HCT116 (cell line): ENCODE data around the gene ARHGEF10L. TPM values are rescaled to one million over a fixed set of nuclear protein-coding genes. Genes with fewer than 3 reads are reported as not detected.

Experiments
- ATAC-seq: fragments of 200-7000 bp; cut with Tn5 transposase; 2 replicates; pipeline ENCODE4 v1.9.1; 2020; ENCODE audit warnings: mild to moderate bottlenecking, moderate library complexity
- BruUV-seq: library from RNA; stranded (reverse); fragments of 400-500 nt; replicated peaks from 2 replicates; lab custom pipeline; 2021; lab: Mats Ljungman, UMichigan
- CTCF ChIA-PET: fragments of 300-600 bp; sonication (Branson Sonifier 250); formaldehyde crosslinking; loops from one replicate; lab custom pipeline; 2021; ENCODE audit warnings: antibody characterized with exemption; lab: Charles Lee
- POLR2A ChIA-PET: fragments of 300-600, 350-600 bp; sonication (Branson Sonifier 250); formaldehyde crosslinking; loops from one replicate; lab custom pipeline; 2021; ENCODE audit warnings: antibody characterized with exemption; lab: Charles Lee
- RAD21 ChIA-PET, 2 experiments: fragments of 300-600 bp; sonication (Branson Sonifier 250); formaldehyde crosslinking; loops; one replicate each; lab custom pipeline; 2023; ENCODE audit warnings: low total read pairs in 2 of 2; ENCODE audit not compliant: uncharacterized antibody in 2 of 2, unreplicated experiment in 2 of 2, low non-redundant PET in 1 of 2; lab: Charles Lee
- DNase-seq: peaks from one replicate; pipeline ENCODE4 v3.0.0-alpha.2; 2010; ENCODE audit warnings: low read depth, low spot score
- H2AFZ ChIP-seq: fragments of 200-600 bp; shearing (Covaris generic), sonication (generic); 2 replicates; pipeline ENCODE4 v1.6.1; 2017; ENCODE audit warnings: low read depth, mixed run types, mixed read lengths, antibody characterized with exemption, low read length; ENCODE audit not compliant: poor library complexity, severe bottlenecking
- H3K27ac ChIP-seq: 2 replicates; pipeline ENCODE4 v1.5.1; 2012; ENCODE audit warnings: low read depth, low read length
- H3K27me3 ChIP-seq: fragments of 200-600 bp; sonication (generic); 2 replicates; pipeline ENCODE4 v1.6.1; 2016; ENCODE audit warnings: mixed run types, low read length, mixed read lengths; ENCODE audit not compliant: insufficient read depth
- H3K36me3 ChIP-seq, 2 experiments: fragments of 200-500 bp in 1 of 2; fragments of 200-600 bp in 1 of 2; sonication (Bioruptor generic) in 1 of 2; sonication (generic) in 1 of 2; 2 replicates each; pipeline versions ENCODE4 v1.5.1 to v1.6.1; 2014 to 2016; ENCODE audit warnings: low read length in 2 of 2, inconsistent platforms in 1 of 2, mixed read lengths in 1 of 2, mixed run types in 1 of 2; ENCODE audit not compliant: insufficient read depth in 2 of 2, control insufficient read depth in 1 of 2
- H3K4me1 ChIP-seq, 2 experiments: fragments of 200-600 bp in 1 of 2; sonication (generic) in 1 of 2; 2 replicates each; pipeline versions ENCODE4 v1.5.1 to v1.6.1; 2012 to 2017; ENCODE audit warnings: low read length in 2 of 2, inconsistent platforms in 1 of 2, mild to moderate bottlenecking in 1 of 2, mixed read lengths in 1 of 2, mixed run types in 1 of 2, moderate library complexity in 1 of 2; ENCODE audit not compliant: insufficient read depth in 2 of 2, control insufficient read depth in 1 of 2
- H3K4me2 ChIP-seq: fragments of 200-600 bp; sonication (generic); 2 replicates; pipeline ENCODE4 v1.6.1; 2017; ENCODE audit warnings: mixed run types, low read length, mixed read lengths
- H3K4me3 ChIP-seq, 2 experiments: fragments of 200-600 bp in 1 of 2; sonication (generic) in 1 of 2; replicated peaks in 1 of 2; 2 replicates each; pipeline ENCODE4 v1.5.1; 2011 to 2016; ENCODE audit warnings: low read length in 2 of 2, control low read depth in 1 of 2, low read depth in 1 of 2, mild to moderate bottlenecking in 1 of 2, mixed read lengths in 1 of 2, mixed run types in 1 of 2
- H3K79me2 ChIP-seq: fragments of 200-600 bp; sonication (generic); 2 replicates; pipeline ENCODE4 v1.6.1; 2017; ENCODE audit warnings: mild to moderate bottlenecking, mixed run types, low read length, moderate library complexity, mixed read lengths; ENCODE audit not compliant: insufficient read depth
- H3K9ac ChIP-seq: fragments of 200-600 bp; sonication (generic); 2 replicates; pipeline ENCODE4 v1.6.1; 2016; ENCODE audit warnings: low read length, mixed read lengths
- H3K9me2 ChIP-seq: fragments of 200-600 bp; sonication (generic), shearing (Covaris generic); 2 replicates; pipeline ENCODE4 v1.6.1; 2017; ENCODE audit warnings: mixed run types, mild to moderate bottlenecking, moderate library complexity; ENCODE audit not compliant: insufficient read depth
- H3K9me3 ChIP-seq, 2 experiments: fragments of 200-500 bp in 1 of 2; fragments of 200-600 bp in 1 of 2; sonication (Bioruptor generic) in 1 of 2; sonication (generic) in 1 of 2; 2 replicates each; pipeline ENCODE4 v1.6.1; 2014 to 2017; ENCODE audit warnings: low read length in 2 of 2, mixed read lengths in 2 of 2, inconsistent platforms in 1 of 2, low read depth in 1 of 2, mild to moderate bottlenecking in 1 of 2, mixed run types in 1 of 2, moderate library complexity in 1 of 2; ENCODE audit not compliant: control insufficient read depth in 1 of 2, insufficient read depth in 1 of 2
- H4K20me1 ChIP-seq: fragments of 200-600 bp; sonication (generic), shearing (Covaris generic); 2 replicates; pipeline ENCODE4 v1.6.1; 2017; ENCODE audit warnings: mixed run types, mild to moderate bottlenecking, moderate library complexity; ENCODE audit not compliant: insufficient read depth
- CTCF ChIP-seq, 3 experiments: fragments of 200-600 bp in 1 of 3; sonication (generic) in 1 of 3; IDR thresholded peaks in 2 of 3; conservative IDR thresholded peaks in 1 of 3; 2 replicates each; pipeline ENCODE4 v1.5.1; 2012 to 2017; ENCODE audit warnings: low read depth in 2 of 3, low read length in 2 of 3, antibody characterized with exemption in 1 of 3, borderline replicate concordance in 1 of 3, control low read depth in 1 of 3, mild to moderate bottlenecking in 1 of 3, mixed read lengths in 1 of 3, mixed run types in 1 of 3, moderate library complexity in 1 of 3; ENCODE audit not compliant: insufficient read depth in 1 of 3
- ELF1 ChIP-seq: IDR thresholded peaks from 2 replicates; pipeline ENCODE4 v1.6.1; 2012; ENCODE audit warnings: low read depth, borderline replicate concordance
- EZH2 ChIP-seq: fragments of 200-600 bp; sonication (generic); IDR thresholded peaks from 2 replicates; pipeline ENCODE4 v1.6.1; 2017; ENCODE audit warnings: antibody characterized with exemption, mixed run types
- FOSL1 ChIP-seq: IDR thresholded peaks from 2 replicates; pipeline ENCODE4 v1.6.1; 2012; ENCODE audit warnings: low read depth
- POLR2A ChIP-seq: IDR thresholded peaks from 2 replicates; pipeline ENCODE4 v1.7.0; 2011; ENCODE audit warnings: borderline replicate concordance; ENCODE audit not compliant: insufficient read depth, insufficient read length; ENCODE audit errors: extremely low read depth
- POLR2AphosphoS5 ChIP-seq: IDR thresholded peaks from 2 replicates; pipeline ENCODE4 v1.6.1; 2011; ENCODE audit warnings: mild to moderate bottlenecking, low read depth, low read length, moderate library complexity
- RAD21 ChIP-seq: IDR thresholded peaks from 2 replicates; pipeline ENCODE4 v1.6.1; 2012; ENCODE audit warnings: low read depth, mild to moderate bottlenecking
- REST ChIP-seq: IDR thresholded peaks from 2 replicates; pipeline ENCODE4 v1.6.1; 2012; ENCODE audit warnings: low read depth
- SIN3A ChIP-seq: IDR thresholded peaks from 2 replicates; pipeline ENCODE4 v1.6.1; 2012; ENCODE audit warnings: low read depth
- SP1 ChIP-seq: IDR thresholded peaks from 2 replicates; pipeline ENCODE4 v1.6.1; 2012; ENCODE audit warnings: low read depth
- SRF ChIP-seq: IDR thresholded peaks from 2 replicates; pipeline ENCODE4 v1.6.1; 2012; ENCODE audit warnings: low read depth
- YY1 ChIP-seq: IDR thresholded peaks from 2 replicates; pipeline ENCODE4 v1.6.1; 2011; ENCODE audit warnings: low read length, low read depth, moderate library complexity, mild to moderate bottlenecking; ENCODE audit not compliant: insufficient replicate concordance; ENCODE audit errors: extremely low read depth
- intact Hi-C: fragments of 100-400 bp; cut with micrococcal nuclease; formaldehyde crosslinking; loops from 2 replicates; pipeline ENCODE4 v1.10.0; 2022
- total RNA-seq: library from RNA; stranded (reverse); gene quantifications from one replicate; pipeline ENCODE4 v1.2.1, GENCODE V29; 2021; ENCODE audit not compliant: unreplicated experiment
- TF ChIP-seq, protein P1 (sequence below): IDR thresholded peaks from 2 replicates; pipeline ENCODE4 v1.6.1; 2011; ENCODE audit warnings: mild to moderate bottlenecking, low read length, moderate library complexity; ENCODE audit not compliant: insufficient replicate concordance; ENCODE audit errors: extremely low read depth
- TF ChIP-seq, protein P2 (sequence below): IDR thresholded peaks from 2 replicates; pipeline ENCODE4 v1.6.1; 2012

The ARHGEF10L gene
- total RNA-seq, 1 experiment from 2014 or later: 14.7 TPM

DNA sequence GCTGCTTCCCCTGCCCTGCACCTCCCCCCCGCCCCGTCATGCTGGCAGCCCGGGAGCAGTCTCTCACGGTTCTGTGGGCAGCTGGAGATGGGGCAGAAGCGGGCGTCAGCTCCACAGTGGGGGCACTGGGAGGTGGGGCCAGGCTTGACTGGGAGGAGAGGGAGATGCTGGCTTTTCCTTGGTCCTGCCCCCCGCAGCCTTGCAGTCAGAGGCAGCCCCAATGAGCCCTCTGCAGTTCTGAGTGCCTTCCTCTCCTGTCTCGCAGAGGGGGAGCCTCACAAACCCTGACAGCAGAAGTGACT is 21.7 kb downstream of the ARHGEF10L start:
- DNase-seq: no peak
- RAD21 ChIA-PET: no interaction called here
- Histone ChIP-seq H3K9me3 (no peaks in the 10 kb centered on the region), H4K20me1 (no peaks in the 10 kb centered on the region), H3K9ac (peak overlapping the region; percentile 11; the same call in 1 of the 2 replicates), H3K4me3 (no peak overlapping the region), H3K4me2 (peak overlapping the region; percentile 33), H3K79me2 (peaks cover 15% of the 10 kb centered on the region; the same call in 1 of the 2 replicates), H3K4me1 (peaks cover 23 to 40% of the 10 kb centered on the region in 2 experiments), H3K27ac (peak overlapping the region; percentile 22; the same call in 1 of the 2 replicates), H3K27me3 (no peaks in the 10 kb centered on the region), H2AFZ (no peak overlapping the region), H3K9me2 (no peaks in the 10 kb centered on the region), H3K36me3 (no peaks in the 10 kb centered on the region)
- intact Hi-C loops: no loop called here
- ATAC-seq: peak; percentile 16; the same call in 1 of the 2 replicates
- no TSS peak for BruUV-seq
- POLR2A ChIA-PET: no interaction called here
- CTCF ChIA-PET: interaction anchor here (0.7 to 1.7 kb wide), 2 partner anchors 8 to 13 kb away, joined by 3 to 6 read pairs; no protein-coding TSS in a partner anchor
- no peak for TF ChIP-seq EZH2
- TF ChIP-seq REST: no peak
- no peak for TF ChIP-seq POLR2A
- TF ChIP-seq YY1: no peak
- TF ChIP-seq ELF1: no peak
- no peak for TF ChIP-seq POLR2AphosphoS5
- no peak for TF ChIP-seq RAD21
- TF ChIP-seq, protein P1, sequence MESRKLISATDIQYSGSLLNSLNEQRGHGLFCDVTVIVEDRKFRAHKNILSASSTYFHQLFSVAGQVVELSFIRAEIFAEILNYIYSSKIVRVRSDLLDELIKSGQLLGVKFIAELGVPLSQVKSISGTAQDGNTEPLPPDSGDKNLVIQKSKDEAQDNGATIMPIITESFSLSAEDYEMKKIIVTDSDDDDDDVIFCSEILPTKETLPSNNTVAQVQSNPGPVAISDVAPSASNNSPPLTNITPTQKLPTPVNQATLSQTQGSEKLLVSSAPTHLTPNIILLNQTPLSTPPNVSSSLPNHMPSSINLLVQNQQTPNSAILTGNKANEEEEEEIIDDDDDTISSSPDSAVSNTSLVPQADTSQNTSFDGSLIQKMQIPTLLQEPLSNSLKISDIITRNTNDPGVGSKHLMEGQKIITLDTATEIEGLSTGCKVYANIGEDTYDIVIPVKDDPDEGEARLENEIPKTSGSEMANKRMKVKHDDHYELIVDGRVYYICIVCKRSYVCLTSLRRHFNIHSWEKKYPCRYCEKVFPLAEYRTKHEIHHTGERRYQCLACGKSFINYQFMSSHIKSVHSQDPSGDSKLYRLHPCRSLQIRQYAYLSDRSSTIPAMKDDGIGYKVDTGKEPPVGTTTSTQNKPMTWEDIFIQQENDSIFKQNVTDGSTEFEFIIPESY: no peak
- no peak for TF ChIP-seq SIN3A
- TF ChIP-seq CTCF (IDR thresholded peaks at IDR 0.05 in 2 of 3, conservative IDR thresholded peaks at IDR 0.05 in 1 of 3; ENCODE audit: borderline replicate concordance in 1 of 3, insufficient read depth in 1 of 3, low read depth in 2 of 3, low read length in 2 of 3): no peak
- TF ChIP-seq SP1: no peak
- TF ChIP-seq, protein P2, sequence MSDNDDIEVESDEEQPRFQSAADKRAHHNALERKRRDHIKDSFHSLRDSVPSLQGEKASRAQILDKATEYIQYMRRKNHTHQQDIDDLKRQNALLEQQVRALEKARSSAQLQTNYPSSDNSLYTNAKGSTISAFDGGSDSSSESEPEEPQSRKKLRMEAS: no peak
- TF ChIP-seq FOSL1: no peak
- TF ChIP-seq SRF: no peak
